ENCODE results near the gene TACO1.

Gene TACO1

DNA sequence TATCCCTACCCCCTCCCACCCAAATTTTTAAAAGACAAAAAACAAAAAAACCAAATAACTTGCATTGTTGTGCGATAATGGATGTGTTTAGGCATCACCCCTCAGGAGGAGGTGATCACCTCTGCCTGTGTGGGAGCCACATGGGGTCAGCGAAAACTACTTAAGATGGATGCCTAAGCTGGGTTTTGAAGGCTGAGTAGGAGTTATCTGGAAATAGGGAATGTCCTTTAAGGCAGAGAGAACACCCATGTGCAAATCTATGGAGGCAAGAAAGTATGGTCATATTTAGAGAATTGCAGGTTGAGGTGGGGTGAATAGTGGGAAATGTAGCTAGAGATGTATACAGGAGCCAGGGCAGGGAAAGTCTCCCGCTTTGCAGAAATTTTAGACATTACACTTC lies 5.6 kb upstream of the TACO1 start:
- no peak overlapping the region for H3K4me3 ChIP-seq (ENCODE audit: low read depth, low read length)
- DNase-seq (ENCODE audit: low read depth): no peak
- TF ChIP-seq, protein P1, sequence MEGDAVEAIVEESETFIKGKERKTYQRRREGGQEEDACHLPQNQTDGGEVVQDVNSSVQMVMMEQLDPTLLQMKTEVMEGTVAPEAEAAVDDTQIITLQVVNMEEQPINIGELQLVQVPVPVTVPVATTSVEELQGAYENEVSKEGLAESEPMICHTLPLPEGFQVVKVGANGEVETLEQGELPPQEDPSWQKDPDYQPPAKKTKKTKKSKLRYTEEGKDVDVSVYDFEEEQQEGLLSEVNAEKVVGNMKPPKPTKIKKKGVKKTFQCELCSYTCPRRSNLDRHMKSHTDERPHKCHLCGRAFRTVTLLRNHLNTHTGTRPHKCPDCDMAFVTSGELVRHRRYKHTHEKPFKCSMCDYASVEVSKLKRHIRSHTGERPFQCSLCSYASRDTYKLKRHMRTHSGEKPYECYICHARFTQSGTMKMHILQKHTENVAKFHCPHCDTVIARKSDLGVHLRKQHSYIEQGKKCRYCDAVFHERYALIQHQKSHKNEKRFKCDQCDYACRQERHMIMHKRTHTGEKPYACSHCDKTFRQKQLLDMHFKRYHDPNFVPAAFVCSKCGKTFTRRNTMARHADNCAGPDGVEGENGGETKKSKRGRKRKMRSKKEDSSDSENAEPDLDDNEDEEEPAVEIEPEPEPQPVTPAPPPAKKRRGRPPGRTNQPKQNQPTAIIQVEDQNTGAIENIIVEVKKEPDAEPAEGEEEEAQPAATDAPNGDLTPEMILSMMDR (IDR thresholded peaks at IDR 0.05; ENCODE audit: insufficient read depth, low read depth, low read length, missing control alignments): no peak

DNA sequence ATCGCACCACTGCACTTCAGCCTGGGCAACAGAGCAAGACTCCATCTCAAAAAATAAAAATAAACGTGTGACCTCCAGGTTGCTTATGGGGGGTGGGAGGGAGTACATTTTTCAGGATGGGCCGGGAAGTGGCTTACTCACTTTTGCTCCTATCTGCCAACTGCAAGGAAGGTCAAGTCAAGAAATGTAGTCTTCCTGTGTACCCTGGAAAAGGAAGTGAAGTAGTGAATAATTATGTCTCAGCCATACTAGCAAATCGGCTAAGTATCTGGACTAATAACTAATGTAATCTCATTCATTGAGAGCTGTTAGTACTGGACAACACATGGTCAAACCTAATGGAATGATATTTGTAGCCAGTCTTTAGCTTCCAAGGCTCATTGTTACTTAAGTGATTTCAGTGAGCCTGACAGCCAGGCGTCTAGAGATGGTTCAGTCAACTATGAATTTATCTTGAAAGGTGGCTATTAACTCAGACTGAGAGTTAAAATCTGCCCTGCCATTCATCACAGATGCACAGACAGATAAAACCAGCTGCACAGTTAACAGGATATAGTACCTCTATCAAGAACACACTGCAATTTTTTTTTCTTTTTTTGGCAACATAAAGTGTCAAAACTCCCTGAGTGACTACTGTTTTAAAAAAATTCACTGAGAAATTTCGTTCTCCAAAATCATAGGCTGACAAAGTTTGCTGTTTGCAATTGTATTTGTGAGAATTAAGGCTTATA lies 3.7 kb upstream of the TACO1 start:
- H3K4me3 ChIP-seq (ENCODE audit: low read depth, low read length): no peak overlapping the region
- DNase-seq (ENCODE audit: low read depth): no peak
- TF ChIP-seq, protein P1 (IDR thresholded peaks at IDR 0.05; ENCODE audit: insufficient read depth, low read depth, low read length, missing control alignments): no peak

DNA sequence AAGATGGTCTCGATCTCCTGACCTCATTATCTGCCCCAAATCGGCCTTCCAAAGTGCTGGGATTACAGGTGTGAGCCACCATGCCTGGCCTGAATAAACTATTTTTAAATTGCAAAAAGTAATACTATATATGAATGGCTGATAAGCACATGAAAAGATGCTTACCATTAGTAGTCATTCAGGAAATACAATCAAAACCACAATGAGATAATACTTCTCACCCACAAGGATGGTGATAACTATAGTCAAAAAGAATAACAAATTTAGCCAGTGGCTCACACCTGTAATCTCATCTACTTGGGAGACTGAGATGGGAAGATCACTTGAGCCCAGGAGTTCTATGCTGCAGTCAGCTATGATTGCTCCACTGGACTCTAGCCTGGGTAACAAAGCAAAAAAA lies 2.4 kb upstream of the TACO1 start:
- H3K4me3 ChIP-seq (ENCODE audit: low read depth, low read length): no peak overlapping the region
- no peak for DNase-seq (ENCODE audit: low read depth)
- TF ChIP-seq, protein P1 (IDR thresholded peaks at IDR 0.05; ENCODE audit: insufficient read depth, low read depth, low read length, missing control alignments): no peak

DNA sequence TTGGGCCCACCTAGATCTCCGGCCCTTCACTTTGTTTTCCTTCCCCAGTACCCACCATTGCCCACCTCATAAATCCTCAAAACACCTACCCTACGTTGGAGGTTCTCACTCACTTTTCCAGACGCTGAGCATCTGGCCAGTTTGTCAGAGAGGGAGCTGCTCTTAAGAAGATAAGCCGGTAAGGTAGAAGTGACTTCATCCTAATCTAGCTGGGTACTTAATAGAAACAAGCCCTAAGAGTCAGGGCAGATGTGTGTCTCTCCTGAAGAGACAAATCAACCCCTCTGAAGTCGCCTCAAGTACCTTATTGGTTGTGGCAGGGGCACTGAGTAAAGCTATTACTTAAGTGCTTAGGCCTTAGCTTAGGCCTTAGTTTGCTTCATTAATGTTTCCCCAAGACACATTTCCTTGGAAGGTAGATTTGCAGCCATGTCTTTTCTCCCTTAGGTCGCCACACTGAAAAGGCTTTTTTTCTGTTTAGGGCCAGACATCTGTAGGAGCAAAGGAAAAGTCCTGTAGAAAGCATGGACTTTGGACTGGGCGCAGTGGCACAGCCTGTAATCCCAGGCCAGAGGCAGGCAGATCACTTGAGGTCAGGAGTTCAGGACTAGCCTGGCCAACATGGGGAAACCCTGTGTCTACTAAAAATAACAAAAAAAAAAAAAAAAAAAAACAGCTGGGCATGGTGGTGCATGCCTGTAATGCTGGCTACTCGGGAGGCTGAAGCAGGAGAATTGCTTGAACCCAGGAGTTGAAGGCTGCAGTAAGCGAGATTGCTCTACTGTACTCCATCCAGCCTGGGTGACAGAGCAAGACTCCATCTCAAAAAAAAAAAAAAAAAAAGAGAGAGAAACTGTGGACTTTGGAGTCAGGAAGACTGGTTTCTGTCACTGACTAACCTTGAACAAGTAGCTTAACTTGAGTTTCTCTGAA lies 1.0 kb downstream of the TACO1 start:
- peak overlapping the region; percentile 64 for H3K4me3 ChIP-seq (ENCODE audit: low read depth, low read length)
- DNase-seq (ENCODE audit: low read depth): no peak
- TF ChIP-seq, protein P1 (IDR thresholded peaks at IDR 0.05; ENCODE audit: insufficient read depth, low read depth, low read length, missing control alignments): no peak

DNA sequence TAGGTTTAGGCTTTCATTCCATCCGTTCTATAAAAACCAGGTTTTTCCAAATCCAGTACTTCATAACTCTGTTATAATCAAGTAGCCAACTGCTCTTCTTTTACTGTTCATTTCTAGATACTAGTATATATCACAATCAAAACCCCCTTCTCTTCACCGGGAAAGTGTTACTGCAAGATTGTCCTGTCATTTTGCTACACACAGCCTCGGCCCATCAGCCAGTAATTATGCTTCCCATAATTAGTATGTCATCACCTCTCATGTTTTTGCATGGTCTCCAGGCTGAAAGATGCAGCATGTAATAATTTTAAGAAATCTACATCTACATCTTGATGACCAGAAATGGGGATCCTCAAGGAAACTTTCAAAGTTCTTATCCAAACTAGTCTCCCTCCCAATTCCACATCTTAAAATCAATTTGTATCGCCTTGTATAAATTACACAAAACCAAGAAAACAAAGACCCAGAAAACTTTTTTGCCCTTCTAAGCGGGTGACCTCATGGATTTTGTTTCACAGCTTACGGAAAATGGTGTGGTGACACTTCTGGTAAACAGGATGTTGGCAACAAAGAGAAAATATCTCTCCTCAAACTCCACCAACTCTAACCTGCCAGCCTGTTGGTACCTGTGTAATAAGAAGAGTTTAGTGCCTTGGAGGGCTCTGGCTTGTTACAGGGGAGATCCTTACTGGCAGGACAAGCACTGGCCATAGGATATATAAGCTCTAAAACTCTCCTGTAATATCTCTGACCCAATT lies 9.3 kb downstream of the TACO1 start:
- H3K4me3 ChIP-seq (ENCODE audit: low read depth, low read length): no peak overlapping the region
- DNase-seq (ENCODE audit: low read depth): no peak
- TF ChIP-seq, protein P1 (IDR thresholded peaks at IDR 0.05; ENCODE audit: insufficient read depth, low read depth, low read length, missing control alignments): no peak

DNA sequence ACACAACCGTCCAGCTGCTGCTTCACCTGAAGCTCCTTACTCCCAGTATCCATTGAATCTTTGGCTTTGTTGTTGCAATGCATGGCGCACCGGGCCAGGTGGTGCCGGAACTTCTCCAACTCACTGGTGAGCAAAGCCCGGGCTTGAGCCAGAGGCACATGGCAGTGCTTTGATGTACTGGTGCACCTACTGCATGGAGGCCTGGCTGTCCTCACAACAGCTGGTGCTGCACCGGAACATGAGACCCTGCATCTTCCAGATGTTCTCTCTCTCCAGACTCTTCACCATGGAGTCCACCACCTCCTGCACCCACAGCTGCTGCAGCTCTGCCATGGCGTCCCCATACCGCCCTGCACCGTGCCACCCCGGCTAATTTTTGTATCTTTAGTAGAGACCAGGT lies 10.2 kb downstream of the TACO1 start:
- TF ChIP-seq, protein P1 (IDR thresholded peaks at IDR 0.05; ENCODE audit: insufficient read depth, low read depth, low read length, missing control alignments): no peak
- DNase-seq (ENCODE audit: low read depth): no peak
- no peak overlapping the region for H3K4me3 ChIP-seq (ENCODE audit: low read depth, low read length)

Data from GM12865 (cell line).